OCI-LY7 (cell line): ENCODE measurements around the gene SRBD1.

Experiments used
- CTCF ChIP-seq: fragments of 200-600 bp; sonication (generic); conservative IDR thresholded peaks from 2 replicates; pipeline ENCODE4 v1.5.1; 2014; ENCODE audit warnings: mild to moderate bottlenecking, antibody characterized with exemption, low read length, moderate library complexity, mixed read lengths
- EZH2phosphoT487 ChIP-seq: fragments of 200-600 bp; sonication (generic); IDR thresholded peaks from 2 replicates; pipeline ENCODE4 v1.6.1; 2018; ENCODE audit warnings: low read depth, borderline replicate concordance, mild to moderate bottlenecking, mixed run types, antibody characterized with exemption, low read length, moderate library complexity, mixed read lengths

DNA sequence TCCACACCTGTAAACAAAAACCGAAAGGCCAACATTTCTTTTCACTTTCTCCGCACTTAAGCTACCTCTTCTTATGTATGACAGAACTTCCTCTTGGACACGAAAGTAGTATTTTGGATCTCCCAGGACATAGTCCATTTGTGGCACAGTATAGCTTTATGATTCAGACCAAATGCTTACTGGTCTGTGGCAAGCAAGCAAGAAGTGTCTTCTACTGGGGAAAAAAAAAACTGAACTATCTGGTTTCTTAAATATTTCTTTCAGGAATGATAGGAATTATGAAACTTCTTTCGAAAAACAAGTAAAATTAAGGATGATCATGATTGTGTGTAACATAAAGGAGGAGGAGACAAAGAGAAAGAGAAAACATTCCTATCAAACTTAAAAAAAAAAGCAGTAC, 33.6 kb downstream of the SRBD1 start:
- TF ChIP-seq CTCF (no peak), EZH2phosphoT487 (no peak)
